GM21423 (cell line): ENCODE results near the gene ZNF516.

Source experiments
- ATAC-seq: cut with Tn5 transposase; IDR thresholded peaks from one replicate; pipeline ENCODE4 v1.9.1; 2021; ENCODE audit warnings: mild to moderate bottlenecking, moderate library complexity; ENCODE audit not compliant: unreplicated experiment

ZNF516 gene

DNA sequence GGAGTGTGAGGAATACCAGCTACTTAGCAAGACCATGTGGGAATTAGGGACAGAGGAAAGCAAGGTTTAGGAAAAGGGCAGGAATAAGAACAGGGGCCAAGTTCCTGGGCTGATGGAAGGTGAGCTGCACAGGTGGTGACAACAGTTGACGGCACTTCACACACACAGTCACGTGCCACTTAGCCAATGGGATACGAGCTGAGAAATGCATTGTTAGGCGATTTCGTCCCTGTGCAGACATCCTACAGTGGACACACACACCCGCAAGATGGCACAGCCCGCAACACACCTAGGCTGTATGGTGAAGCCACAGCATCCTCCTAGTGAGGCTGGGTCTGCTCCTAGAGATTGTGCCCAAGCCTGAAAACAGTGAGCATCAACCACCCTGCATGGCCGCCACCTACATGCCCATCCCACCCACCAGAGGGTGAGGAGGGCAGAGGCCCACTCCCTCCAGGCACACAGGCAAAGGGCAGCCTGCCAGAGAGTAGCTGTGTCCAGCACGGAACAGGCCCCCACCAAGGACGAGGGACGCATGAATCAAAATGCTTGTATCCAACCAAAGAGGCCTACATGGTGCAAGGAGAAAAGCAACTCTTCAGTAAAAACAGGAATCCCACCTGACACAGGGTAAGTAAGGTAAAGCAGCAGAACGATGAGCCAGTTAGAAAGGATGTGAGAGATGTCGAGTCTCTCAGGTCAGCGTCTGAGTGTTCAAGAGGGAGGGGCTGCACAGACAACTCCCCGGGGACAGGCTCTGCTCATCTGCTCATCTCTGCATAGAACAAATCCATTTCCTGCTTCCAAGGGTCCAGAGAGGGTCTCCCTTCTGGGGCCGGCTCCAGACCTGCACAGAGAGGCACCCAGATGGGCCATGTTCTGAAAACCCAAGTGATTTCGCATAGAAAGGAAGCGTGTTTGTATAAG is 51.3 kb downstream of the ZNF516 start:
- no peak for ATAC-seq

DNA sequence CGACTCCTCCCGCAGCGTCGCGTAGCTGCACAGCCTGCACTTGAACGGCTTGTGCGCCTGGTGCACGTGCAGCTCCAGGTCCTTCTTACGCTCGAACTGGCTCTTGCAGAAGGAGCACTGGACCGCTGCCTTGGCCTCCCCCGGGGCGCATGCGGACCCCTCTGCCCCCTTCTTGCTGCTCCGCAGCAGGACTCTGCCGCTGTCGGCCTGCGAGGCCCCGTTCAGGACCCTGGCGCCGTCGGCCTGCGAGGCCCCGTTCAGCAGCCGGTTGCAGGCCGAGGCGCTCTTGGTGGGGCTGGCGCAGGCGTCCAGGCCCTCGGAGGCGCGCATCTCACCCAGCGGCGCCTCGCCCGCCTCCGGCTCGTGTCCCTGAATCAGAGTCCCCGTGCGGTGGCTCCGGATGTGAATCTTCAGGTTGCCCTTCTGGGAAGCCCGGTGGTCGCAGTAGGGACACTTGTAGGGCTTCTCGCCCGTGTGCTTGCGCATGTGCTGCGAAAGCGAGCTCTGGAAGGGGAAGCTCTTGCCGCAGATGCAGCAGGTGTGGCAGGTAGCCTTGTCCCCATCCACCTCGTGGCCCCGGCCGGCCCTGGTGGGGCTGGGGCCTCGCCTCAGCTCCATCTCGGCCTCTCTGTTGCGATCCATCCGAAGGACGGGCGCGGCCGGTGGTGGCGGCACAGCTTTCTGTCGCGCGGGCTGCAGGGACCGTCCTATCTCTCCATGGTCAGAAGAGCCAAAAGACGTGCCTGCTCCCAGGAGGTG is 52.5 kb downstream of the ZNF516 start:
- no peak for ATAC-seq

DNA sequence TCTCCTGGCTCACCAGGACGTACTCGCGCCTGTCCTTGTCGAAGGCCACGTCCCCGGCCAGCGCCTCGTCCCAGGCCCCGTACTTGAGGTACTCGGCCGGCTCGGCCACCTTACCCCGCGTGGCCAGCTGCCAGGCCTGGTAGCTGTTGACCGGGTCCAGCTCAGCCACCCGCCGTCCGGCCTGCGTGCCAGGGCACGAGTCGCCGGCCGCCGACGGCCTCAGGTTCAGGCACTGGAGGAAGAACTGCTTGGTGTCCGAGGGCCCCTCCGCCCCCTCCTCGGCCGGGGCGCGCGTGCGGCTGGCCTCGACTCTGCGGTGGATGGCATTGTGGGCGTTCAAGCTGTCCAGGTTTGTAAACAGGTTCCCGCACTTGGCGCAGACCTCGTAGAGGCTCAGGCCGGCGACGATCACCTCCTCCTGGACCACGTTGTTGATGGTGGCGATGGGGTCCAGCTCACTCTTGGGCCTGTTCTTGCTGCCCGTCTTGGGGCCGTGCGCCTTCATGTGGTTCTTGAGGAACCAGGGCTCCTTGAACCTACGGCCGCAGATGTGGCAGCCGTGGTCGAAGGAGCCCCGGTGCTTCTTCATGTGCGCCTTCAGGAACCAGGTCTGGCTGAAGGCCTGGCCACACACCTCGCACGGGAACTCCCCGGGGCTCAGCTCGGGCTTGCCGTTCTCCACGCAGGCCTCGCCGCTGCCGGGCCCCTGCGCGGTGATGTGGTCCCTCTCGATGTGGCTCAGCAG is 53.2 kb downstream of the ZNF516 start:
- ATAC-seq, result no peak

DNA sequence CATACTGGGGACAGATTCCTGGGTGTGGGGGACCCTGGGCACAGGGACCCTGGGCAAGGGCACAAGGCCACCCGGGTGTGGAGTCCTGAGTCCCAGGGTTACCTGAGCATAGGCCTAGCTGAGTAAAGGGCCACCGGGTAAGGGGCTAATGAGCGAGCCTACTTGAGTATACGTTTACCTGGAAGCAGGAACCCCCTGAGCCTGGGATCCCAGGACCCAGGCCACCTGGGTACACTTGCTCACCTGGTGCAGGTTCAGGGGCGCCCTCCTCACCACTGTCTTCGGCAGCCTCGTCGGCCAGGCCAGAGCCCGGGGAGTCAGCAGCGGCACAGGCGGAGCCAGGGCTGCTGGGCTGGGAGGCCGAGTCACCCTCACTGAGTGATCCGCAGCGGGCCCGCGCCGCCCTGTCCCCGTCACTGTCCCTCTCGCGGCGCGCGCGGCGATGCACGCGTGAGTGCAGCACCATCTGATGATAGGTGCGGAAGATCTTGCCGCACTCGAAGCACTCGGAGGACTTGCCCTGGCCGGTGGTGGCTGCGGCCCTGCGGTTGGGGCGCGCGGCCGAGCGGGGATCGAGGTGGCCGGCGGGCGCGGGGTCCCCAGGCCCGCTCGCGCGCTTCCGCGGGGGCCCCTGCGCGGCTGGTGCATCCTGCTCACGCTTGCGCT is 53.9 kb downstream of the ZNF516 start:
- ATAC-seq, result no peak

DNA sequence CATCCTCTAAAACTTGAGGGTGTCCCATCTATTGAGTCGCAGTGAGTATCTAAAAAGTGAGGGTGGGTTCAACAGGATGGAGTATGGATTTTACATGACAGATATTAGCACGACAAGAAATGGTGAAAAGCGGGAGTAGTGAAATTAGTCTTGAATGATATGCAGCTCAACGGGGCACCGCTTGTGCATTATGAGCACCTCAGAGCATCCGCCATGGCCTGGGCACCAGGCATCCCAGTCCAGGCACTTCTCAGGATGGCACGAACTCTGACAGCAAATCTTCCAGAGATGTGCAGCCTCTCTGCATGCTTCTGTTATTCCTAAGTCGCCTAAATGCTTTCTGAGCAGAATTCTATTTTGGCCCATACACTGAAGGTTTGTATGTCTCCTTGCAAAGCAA is 57.1 kb downstream of the ZNF516 start:
- no peak for ATAC-seq

DNA sequence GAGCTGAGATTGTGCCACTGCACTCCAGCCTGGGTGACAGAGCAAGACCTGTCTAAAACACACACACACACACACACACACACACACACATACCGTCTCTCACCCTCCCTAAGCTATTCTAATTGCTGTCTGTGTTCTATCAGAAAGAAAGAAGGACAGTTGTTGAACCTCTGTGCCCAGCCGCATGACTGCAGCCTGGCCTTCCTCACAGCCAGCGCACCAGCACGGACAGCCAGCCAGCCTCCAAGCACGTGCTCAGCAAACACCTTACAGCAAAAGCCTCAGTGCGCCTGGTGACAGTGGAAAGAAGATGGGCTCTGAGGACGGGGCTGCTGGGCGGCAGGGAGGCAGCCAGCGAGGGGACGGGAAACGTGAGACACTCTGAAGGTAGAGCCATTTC is 58.0 kb downstream of the ZNF516 start:
- ATAC-seq, result no peak

DNA sequence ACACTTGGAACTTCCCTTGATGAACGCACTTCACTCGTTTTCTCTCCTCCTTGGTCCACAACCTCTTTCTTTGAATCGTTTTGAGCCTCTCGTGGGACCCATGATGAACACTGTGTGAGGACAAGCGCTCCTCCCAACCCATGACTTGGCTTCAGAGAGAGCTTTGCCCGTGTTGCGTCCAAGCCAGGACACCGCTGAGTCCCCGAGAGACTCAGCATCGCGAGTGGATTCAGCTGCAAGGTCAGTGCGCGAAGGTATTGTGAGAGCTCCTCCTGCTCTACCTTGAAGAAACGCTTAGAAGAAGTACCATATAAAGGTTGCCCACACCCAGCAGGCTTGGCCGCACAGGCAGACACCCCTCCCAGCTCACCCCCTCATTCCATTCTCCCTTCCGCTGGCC is 58.7 kb downstream of the ZNF516 start:
- ATAC-seq, result no peak

DNA sequence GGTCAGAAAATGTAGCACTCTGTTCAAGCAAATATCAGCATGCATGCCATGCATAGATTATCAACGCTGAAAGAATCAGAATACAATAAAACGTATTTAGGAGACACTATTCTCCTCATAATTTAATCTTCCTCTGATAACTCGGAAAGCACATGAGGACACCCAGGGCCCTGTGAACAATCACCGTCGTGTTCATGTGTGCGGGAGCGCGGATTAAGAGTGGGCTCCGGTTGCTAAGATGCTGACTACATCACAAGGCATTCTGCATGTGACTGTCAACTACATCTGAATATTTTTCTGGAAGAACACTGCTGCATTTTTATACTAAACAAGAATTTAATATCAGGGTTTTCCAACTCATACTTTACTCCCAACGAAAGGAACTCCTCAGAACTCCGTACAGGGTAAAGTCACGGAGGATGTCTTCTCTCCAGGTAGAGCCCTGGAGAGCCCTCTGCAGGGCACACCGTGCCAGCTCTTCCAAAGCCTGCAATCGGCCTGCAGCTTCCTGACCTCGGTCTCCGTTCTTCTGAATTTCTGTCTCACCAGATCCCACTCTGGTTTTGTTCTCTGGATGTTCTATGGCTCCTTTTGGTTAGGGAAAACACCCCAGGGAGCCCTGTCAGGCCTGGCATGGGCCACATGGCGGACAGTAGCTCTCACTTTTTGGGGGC is 59.6 kb downstream of the ZNF516 start:
- no peak for ATAC-seq

DNA sequence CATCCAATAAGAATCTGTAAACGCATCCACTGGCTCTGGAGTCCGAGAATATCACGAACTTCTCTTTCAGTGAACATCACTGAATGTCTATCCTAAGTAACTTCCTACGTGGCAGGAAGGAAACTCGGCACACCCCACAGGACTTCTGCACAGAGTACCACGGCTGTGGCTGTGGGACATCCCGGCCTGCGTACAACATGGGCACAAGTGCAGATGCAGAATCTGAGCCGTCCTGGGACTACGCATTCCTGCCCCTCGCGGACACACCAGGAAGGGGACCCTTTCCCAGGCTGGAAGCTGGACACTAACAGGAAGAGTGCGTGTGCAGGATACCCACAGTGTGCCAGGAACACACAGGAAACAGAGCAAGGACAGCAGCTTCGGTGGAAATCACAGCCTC is 60.6 kb downstream of the ZNF516 start:
- ATAC-seq, result no peak

DNA sequence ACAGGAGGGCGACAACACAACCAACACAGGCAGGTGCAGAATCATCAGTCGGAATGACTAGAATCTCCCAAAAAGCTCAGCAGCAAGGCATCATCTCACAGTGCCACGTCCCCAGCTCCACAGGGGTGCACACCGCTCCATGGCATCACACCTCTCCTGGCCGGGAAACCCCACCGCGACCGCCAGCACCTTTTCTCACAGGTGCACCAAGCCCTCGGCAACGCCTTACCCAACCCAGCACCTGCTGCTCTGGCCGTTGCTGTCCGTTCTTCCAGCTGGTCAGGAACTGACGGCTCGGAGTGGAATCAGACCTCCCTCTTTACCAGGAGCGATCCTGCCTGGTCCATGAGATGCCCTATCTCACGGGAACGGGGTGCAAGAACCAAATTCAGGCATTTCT is 61.3 kb downstream of the ZNF516 start:
- ATAC-seq, result no peak

DNA sequence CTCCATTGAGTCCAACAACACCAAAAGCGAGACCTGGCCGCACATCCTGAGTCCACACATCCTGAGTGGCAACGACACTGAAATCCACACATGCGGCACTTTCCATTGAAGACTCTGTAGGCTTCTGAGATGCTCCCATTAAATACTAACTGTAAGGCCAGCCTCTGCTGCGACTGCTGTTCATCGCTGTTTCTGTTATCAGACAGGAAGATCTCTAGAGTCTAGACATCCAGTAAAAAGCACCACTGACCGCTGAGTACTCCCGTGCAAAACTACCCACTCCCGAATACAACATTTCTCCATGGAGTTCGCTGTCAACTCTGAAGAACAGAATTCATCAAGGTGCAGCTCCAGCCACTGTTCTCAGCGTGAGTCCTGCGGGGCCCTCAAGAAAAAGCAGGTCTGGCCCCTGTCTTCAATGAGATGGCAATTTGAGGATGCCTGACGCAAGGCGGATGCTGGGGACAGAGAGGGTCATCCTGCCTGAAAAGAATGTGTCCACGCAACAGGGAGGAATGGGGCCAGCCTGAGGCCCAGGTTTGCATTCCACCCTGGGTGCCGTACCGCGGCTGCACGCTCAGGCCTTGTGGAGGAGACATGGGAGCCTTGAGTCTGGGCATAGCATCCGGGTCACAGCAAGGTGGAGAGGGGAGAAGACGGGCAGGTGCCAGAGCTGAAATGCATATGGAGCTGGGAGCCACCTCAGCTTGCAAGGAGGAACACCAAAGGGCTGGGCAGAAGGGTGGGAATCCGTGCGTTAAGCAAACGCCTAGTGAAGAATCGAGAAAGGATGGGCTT is 61.9 kb downstream of the ZNF516 start:
- ATAC-seq, result no peak

DNA sequence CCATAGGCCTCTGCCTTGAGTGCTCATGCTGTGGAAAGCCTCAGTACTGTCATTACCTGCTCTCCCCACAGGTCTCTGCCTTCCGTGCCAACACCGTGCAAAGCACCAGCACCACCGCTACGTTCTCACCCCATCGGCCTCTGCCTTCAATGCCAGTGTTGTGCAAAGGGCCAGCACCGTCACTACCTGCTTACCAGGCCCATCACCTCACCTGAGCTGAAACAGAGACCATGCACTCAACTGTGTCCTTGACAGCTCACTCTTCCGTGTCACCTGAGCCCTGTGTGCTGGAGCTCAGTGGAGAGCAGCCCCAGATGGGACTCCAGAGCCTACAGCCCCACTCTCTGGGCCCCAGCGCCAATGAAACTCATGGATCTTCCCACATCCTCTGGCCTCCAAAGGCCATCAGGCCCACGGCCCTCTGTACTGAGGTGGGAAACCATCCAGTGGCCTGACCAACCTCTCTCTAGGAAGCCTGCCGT is 62.7 kb downstream of the ZNF516 start:
- ATAC-seq, result no peak

DNA sequence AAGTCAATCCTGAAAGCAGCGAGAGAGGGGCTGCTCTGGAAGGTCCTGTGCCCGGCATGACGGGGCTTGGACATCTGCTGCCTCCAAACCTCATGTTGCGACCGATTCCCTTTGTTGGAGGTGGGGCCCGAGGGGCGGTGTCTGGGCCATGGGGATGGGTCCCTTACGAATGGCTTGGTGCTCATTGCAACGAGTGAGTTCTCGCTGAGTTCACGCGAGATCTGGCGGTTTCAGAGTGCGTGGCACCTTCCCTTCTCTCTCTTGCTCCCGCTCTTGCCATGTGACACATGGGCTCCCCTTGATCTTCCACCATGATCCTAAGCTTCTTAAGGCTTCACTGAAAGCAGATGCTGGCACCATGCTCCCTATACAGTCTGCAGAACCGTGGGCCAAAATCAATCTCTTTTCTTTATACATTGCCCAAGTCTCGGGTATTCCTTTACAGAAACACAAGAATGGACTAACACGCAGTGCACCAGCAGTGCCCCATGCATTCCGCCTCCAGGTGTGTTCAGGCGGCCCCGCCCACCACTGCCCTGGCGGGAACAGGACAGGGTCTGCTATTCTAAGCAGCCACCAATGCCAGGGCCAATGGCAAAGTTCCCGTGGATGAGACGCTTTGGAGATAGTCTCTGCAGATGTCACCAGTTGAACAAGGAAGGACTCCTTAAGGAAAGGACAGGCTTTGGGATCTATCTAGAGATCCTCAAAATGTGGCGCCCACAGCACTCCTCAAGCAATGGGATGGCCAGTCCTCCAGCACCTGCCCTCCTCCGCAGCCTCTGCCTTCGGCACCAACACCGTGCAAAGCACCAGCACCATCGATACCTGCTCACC is 63.4 kb downstream of the ZNF516 start:
- no peak for ATAC-seq

DNA sequence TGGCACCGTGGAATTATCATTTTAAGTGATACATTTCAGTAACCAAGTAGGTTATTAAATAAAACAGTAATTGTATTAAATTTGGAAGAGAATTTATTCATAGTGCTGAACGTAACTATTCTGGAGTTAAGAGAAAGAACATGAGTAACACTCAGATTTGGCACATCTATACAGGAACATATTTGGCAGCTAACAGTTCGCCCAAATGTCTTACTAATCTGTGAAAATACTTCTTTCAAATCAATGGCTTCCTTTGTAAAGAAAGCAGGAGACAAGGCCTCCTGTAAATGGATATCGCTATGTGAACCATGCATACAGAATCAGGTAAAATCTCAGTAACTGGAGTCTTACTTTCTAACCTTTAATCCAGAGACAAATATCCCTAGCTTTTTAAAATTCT is 64.4 kb downstream of the ZNF516 start:
- no peak for ATAC-seq

DNA sequence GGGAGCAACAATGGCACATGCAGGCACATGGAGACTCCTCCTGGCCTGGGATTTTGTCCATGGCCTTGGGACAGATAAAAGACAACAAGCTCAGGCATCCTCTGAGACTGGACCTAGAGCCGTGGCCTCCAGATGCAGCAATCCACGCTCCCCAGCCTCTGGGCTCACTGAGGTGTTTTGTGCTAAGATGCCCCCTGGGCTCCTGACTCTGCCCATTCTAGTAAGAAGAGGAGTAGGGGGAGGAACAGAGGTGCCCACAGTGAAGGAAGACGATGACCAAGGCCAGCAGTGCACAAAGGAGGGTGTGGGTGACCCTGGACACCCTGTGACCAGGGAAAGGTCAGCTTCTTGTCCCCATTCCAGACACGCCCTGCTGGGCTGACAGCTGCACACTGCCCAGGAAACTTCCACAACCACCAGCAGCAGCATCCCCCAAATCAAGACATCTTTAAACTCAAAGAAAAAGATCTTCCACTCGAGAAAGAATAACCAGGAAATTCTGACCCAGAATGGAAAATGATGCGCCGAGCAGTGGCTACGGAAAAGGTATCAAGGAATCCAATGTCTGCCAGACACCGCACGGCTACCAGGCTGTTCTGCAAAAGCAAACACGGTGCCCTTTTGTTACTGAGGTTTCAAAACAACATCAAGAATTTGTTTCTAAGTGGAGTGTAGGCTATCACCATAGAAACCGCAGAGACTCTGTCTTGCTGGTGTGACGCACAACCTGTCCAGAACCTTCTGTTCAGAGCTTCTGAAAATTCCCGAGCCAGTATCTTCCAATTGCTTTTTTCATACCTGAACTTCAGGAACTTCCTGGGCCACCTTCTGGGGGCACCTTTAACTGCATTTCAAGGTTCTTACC is 65.5 kb downstream of the ZNF516 start:
- no peak for ATAC-seq

DNA sequence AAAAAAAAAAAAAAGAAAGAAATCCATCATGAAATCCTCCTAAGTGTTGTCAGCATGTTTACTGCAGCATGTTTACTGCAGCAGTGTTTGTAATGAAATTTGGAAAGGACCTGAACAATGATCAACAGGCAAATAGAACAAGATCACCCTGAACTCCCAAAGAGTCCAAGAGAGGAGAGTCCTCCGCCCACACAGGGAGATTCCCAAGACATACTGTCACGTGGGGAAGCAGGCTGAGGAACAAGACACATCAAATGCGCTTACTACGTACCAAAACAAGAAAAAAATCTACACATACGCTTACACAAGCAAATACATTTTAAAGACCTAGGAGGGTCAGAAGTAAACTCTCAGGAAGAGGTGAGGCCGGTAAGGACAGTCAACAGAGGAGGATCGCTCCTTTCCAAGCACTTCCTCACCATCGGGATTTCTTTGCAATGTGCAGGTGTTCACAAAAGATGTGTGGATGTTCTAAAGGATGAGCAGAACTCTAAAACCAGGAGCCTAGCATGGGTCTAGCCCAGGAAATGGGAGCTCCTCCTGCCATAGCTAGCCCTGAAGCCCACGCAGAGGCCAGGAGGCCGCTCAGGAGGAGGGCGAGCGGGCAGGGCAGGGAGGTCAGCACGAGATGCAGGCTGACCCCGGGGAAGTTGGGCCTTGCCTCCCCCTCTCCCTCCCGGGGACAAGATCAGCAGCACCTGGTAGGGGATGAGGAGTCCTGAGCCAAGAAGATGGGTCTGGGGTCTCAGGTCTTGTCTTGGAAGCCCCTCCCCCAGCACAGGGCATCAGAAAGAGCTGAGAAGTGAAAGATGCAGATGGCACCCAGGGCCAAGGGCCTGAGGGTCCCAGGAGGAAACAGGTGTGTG is 66.4 kb downstream of the ZNF516 start:
- no peak for ATAC-seq
